ENCODE results near the gene SLC35F2. TPM values are rescaled to one million over a fixed set of nuclear protein-coding genes. Genes with fewer than 3 reads are reported as not detected.

SLC35F2 gene
- total RNA-seq, 2 experiments from 2014 or later = 8.7 to 11.0 TPM

DNA sequence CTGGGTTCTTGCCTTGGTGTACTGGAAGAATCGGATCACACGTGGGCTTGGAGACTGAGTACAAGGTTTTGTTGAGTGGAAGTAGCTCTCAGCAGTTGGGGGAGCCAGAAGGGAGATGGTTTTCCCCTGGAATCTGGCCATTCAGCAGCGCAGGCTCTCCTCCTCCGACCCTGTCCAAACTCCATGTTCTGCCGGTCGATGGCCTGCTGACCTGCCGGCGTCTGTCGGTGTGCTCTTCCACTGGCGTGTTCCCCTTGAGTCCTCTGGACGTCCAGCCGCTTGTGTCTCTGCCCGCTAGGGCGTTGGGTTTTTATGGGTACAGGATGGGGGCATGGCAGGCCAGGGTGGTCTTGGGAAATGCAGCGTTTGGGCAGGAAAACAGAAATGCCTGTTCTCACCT lies 108.3 kb downstream of the SLC35F2 start:
- CTCF ChIA-PET = no interaction called here
- ATAC-seq (no peak), DNase-seq (no peak)
- Mint-ChIP-seq H3K27me3 (ENCODE audit: low read depth) (peaks cover 20% of the 10 kb centered on the region), H3K4me3 (no peak overlapping the region), H3K4me1 (ENCODE audit: low read depth) (no peaks in the 10 kb centered on the region), H3K27ac (no peak overlapping the region), H3K36me3 (ENCODE audit: low read depth) (no peaks in the 10 kb centered on the region), H3K9me3 (ENCODE audit: insufficient read depth) (no peaks in the 10 kb centered on the region)
- POLR2A ChIA-PET = no interaction called here

GRCh38 chr11:107747622-107748021 lies 111.0 kb downstream of the SLC35F2 start:
- Mint-ChIP-seq H3K27ac (no peak overlapping the region), H3K4me3 (no peak overlapping the region), H3K4me1 (ENCODE audit: low read depth) (no peaks in the 10 kb centered on the region), H3K9me3 (ENCODE audit: insufficient read depth) (no peaks in the 10 kb centered on the region), H3K36me3 (ENCODE audit: low read depth) (no peaks in the 10 kb centered on the region), H3K27me3 (ENCODE audit: low read depth) (peaks cover 21% of the 10 kb centered on the region)
- CTCF ChIA-PET = no interaction called here
- DNase-seq (no peak), ATAC-seq (no peak)
- POLR2A ChIA-PET = no interaction called here

DNA sequence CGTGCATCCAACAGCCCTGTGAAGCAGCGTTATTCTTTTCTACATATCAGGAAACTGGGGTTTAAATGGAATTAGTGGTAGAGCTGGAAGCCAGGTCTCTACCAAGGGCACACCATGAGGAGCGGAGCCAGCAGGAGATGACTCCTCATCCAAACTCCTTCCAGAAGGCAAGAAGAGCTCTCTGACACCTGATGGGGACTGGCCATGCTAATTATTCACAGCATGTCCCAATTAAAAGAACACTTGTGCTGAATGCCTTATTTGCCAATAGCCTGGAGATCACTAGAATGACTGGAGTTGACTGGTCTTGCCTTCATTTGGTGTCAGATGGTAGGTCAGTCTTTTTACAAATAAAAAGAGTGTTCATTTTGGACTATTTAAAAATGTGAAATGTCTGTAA lies 113.9 kb downstream of the SLC35F2 start:
- peaks cover 16% of the 10 kb centered on the region for H3K27me3 Mint-ChIP-seq (ENCODE audit: low read depth)
- CTCF ChIA-PET = no interaction called here
- no peaks in the 10 kb centered on the region for H3K36me3 Mint-ChIP-seq (ENCODE audit: low read depth)
- no peak for DNase-seq
- no peak overlapping the region for H3K27ac Mint-ChIP-seq
- POLR2A ChIA-PET = no interaction called here
- H3K4me1 Mint-ChIP-seq (ENCODE audit: low read depth) = no peaks in the 10 kb centered on the region
- no peak for ATAC-seq
- H3K9me3 Mint-ChIP-seq (ENCODE audit: insufficient read depth) = no peaks in the 10 kb centered on the region
- H3K4me3 Mint-ChIP-seq = no peak overlapping the region

DNA sequence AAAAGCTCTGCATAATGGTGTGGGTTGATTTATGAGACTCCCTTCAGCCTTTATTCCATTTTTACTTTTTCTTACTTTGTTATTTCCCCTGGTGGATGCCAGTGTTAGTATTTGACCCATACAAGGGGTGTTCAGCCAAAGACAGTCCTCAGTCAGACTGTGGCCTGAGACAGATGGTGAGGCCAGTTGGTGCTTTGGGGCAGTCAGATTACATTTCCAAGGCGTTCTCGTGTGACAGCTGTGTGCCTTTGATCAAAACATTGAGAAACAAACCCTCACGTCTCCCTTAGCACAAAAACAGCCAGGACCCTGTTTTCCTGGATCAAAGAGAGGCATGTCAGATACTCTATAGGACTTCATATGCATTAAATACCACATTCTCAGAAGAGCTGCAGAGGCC lies 115.4 kb downstream of the SLC35F2 start:
- Mint-ChIP-seq H3K4me1 (ENCODE audit: low read depth) (no peaks in the 10 kb centered on the region), H3K4me3 (no peak overlapping the region), H3K9me3 (ENCODE audit: insufficient read depth) (no peaks in the 10 kb centered on the region), H3K27me3 (ENCODE audit: low read depth) (peaks cover 17% of the 10 kb centered on the region), H3K27ac (no peak overlapping the region), H3K36me3 (ENCODE audit: low read depth) (no peaks in the 10 kb centered on the region)
- ChIA-PET POLR2A (no interaction called here), CTCF (interaction anchor here (1.1 kb wide), 1 partner anchor 57 kb away, joined by 3 read pairs; no protein-coding TSS in a partner anchor)
- ATAC-seq = no peak
- DNase-seq = no peak

DNA sequence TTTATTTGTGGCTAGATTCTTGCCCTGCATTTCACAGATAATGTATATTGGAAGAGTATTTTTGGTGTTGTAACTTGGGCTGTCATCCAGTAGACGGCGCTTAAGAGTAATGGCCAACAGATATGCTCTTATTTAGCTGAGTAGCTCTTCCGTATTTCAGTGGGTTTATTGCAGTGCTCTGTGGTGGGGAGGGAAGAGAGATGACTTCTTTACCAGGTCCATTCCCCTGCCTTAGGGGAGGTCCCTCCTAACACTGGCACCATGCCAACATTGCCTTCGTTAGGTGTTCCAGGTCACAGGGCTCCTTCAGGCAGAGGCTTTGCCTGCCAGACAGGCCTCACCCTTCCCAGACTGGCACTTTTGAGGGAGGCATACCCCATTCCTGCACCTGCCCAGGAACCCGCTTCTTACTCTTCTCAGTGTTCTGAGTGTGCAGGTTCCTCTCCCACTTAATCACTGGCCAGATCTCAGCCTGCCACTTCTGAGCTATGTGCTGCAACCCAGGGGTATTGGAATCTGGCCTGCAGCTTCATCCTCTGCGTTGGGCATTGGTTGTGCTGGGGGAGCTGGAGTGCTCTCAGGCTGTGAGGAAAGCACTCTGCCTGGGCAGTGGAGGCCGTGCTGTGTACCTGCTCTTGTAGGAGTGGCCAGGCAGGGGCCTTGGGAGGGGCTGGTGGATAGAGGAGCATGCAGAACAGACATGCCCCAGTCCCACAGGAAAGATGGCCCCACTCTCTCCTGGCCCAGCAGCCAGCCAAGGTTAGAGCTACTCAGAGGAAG lies 117.4 kb downstream of the SLC35F2 start:
- Mint-ChIP-seq H3K27ac (no peak overlapping the region), H3K36me3 (ENCODE audit: low read depth) (no peaks in the 10 kb centered on the region), H3K27me3 (ENCODE audit: low read depth) (peaks cover 19% of the 10 kb centered on the region), H3K9me3 (ENCODE audit: insufficient read depth) (no peaks in the 10 kb centered on the region), H3K4me1 (ENCODE audit: low read depth) (no peaks in the 10 kb centered on the region), H3K4me3 (no peak overlapping the region)
- peak; percentile 38 for DNase-seq
- CTCF ChIA-PET = interaction anchor here (0.7 to 2.6 kb wide), 10 partner anchors 10 to 195 kb away, joined by 3 to 15 read pairs (median 4); no protein-coding TSS in a partner anchor
- ATAC-seq = peak; percentile 58
- POLR2A ChIA-PET = no interaction called here

Other genes starting within 250 kb of the SLC35F2 start
- gene SLN, start 146.7 kb downstream of the SLC35F2 start, total RNA-seq = not detected
- under 1 TPM in 1 of 2 experiments, not detected in 1; 0.18 TPM for gene RAB39A, start 69.7 kb upstream of the SLC35F2 start, total RNA-seq
- gene CUL5, start 150.1 kb upstream of the SLC35F2 start, total RNA-seq = 10 to 100 TPM; 29.7 to 31.3 TPM

All from activated CD8-positive, alpha-beta T cell treated with anti-CD3 and anti-CD28 coated beads, Interleukin-2, amount 10 ng/mL, durations not matched to agents 7 days and 5 days (primary cell).